K562 (cell line): ENCODE results near the gene MED13L. TPM values are rescaled to one million over a fixed set of nuclear protein-coding genes. Genes with fewer than 3 reads are reported as not detected.

Source experiments
- ATAC-seq: fragments of 200-7000 bp; cut with Tn5 transposase; 3 replicates; pipeline ENCODE4 v1.9.1; 2020; ENCODE audit warnings: moderate library complexity
- BruUV-seq: library from RNA; stranded (reverse); fragments of 400-500 nt; replicated peaks from 2 replicates; lab custom pipeline; 2021; lab: Mats Ljungman, UMichigan
- CTCF ChIA-PET: fragments of 300-600 bp; formaldehyde crosslinking; extraction: SDS; loops from one replicate; lab custom pipeline; 2021; ENCODE audit warnings: low intra/inter-chr PET ratio; lab: Yijun Ruan, JAX
- POLR2A ChIA-PET: fragments of 300-600, 350-650 bp; sonication (Branson Sonifier 250); formaldehyde crosslinking; extraction: SDS; loops from one replicate; lab custom pipeline; 2021; ENCODE audit warnings: antibody characterized with exemption, inconsistent platforms; lab: Yijun Ruan, JAX
- DNase-seq, 4 experiments: peaks; one replicate each; pipeline versions ENCODE4 v3.0.0 to v3.0.0-alpha.2; 2011 to 2018; ENCODE audit warnings: low spot score in 3 of 4, mixed read lengths in 3 of 4; ENCODE audit errors: extremely low read depth in 1 of 4
- FAIRE-seq: peaks from 2 replicates; lab custom pipeline; 2011; peaks lifted over from hg19 to GRCh38; lab: Jason Lieb, UNC
- H2AFZ ChIP-seq: 2 replicates; pipeline ENCODE4 v1.6.0; 2011; ENCODE audit warnings: low read depth, low read length, control low read depth, inconsistent platforms
- H3K27ac ChIP-seq: fragments of 200-600 bp; 3 replicates; pipeline ENCODE4 v1.8.0; 2011; ENCODE audit warnings: low read depth, mild to moderate bottlenecking, control low read depth, inconsistent platforms, low read length, moderate library complexity, mixed read lengths; ENCODE audit errors: extremely low read depth
- H3K27me3 ChIP-seq, 2 experiments: fragments of 300-600 bp in 1 of 2; 2 replicates in 1 of 2; 3 replicates in 1 of 2; pipeline versions ENCODE4 v1.6.0 to v1.8.0; 2011; ENCODE audit warnings: inconsistent platforms in 2 of 2, low read length in 2 of 2, mild to moderate bottlenecking in 1 of 2, mixed read lengths in 1 of 2, moderate library complexity in 1 of 2; ENCODE audit not compliant: control insufficient read depth in 2 of 2, insufficient read depth in 2 of 2
- H3K36me3 ChIP-seq: fragments of 300-600 bp; 3 replicates; pipeline ENCODE4 v1.8.0; 2011; ENCODE audit warnings: mild to moderate bottlenecking, low read length, inconsistent platforms; ENCODE audit not compliant: control insufficient read depth, insufficient read depth
- H3K4me1 ChIP-seq, 2 experiments: fragments of 200-600 bp in 1 of 2; replicated peaks in 1 of 2; 2 replicates in 1 of 2; 3 replicates in 1 of 2; pipeline versions ENCODE4 v1.5.1 to v1.8.0; 2011; ENCODE audit warnings: inconsistent platforms in 2 of 2, low read length in 2 of 2, mild to moderate bottlenecking in 1 of 2, mixed read lengths in 1 of 2, moderate library complexity in 1 of 2; ENCODE audit not compliant: control insufficient read depth in 2 of 2, insufficient read depth in 2 of 2
- H3K4me2 ChIP-seq: 2 replicates; pipeline ENCODE4 v1.6.1; 2011; ENCODE audit warnings: low read length, control low read depth, inconsistent platforms, mixed read lengths; ENCODE audit not compliant: insufficient read depth
- H3K4me3 ChIP-seq: fragments of 200-600 bp; sonication (generic), shearing (Covaris generic); 2 replicates; pipeline ENCODE4 v1.5.1; 2016; ENCODE audit warnings: control low read depth, inconsistent platforms
- H3K79me2 ChIP-seq: fragments of 200-600 bp; 3 replicates; pipeline ENCODE4 v1.8.0; 2011; ENCODE audit warnings: low read length, inconsistent platforms; ENCODE audit not compliant: control insufficient read depth, insufficient read depth
- H3K9ac ChIP-seq, 2 experiments: 2 replicates each; pipeline versions ENCODE4 v1.6.0 to v1.6.1; 2011; ENCODE audit warnings: low read depth in 2 of 2, low read length in 2 of 2, control low read depth in 1 of 2, inconsistent platforms in 1 of 2, mild to moderate bottlenecking in 1 of 2, mixed read lengths in 1 of 2; ENCODE audit not compliant: insufficient read depth in 1 of 2
- H3K9me1 ChIP-seq: one replicate; pipeline ENCODE4 v1.6.0; 2011; ENCODE audit warnings: inconsistent platforms, mild to moderate bottlenecking, low read length, moderate library complexity; ENCODE audit not compliant: control insufficient read depth, insufficient read depth
- H3K9me3 ChIP-seq: replicated peaks from 2 replicates; pipeline ENCODE4 v1.5.1; 2011; ENCODE audit warnings: low read depth, low read length, inconsistent platforms; ENCODE audit not compliant: control insufficient read depth, insufficient read depth
- H4K20me1 ChIP-seq: replicated peaks from 2 replicates; pipeline ENCODE4 v1.6.1; 2011; ENCODE audit warnings: low read length, inconsistent platforms, mixed read lengths; ENCODE audit not compliant: control insufficient read depth, insufficient read depth
- CBFA2T3 ChIP-seq: fragments of 450-650 bp; IDR thresholded peaks from 2 replicates; pipeline ENCODE4 v1.6.1; 2017
- MAFG ChIP-seq: fragments of 450-650 bp; conservative IDR thresholded peaks from 2 replicates; pipeline ENCODE4 v1.6.1; 2016; ENCODE audit warnings: missing genetic modification characterization, missing compliant biosample characterization
- MAFK ChIP-seq: IDR thresholded peaks from 2 replicates; pipeline ENCODE4 v1.6.1; 2011; ENCODE audit warnings: low read length, improper control_type of control experiment
- RAD21 ChIP-seq, 2 experiments: fragments of 250-450 bp in 1 of 2; fragments of 450-650 bp in 1 of 2; sonication (Bioruptor Pico) in 1 of 2; formaldehyde crosslinking in 1 of 2; IDR thresholded peaks in 1 of 2; conservative IDR thresholded peaks in 1 of 2; 2 replicates each; pipeline versions ENCODE4 v1.4.0 to v1.8.0; 2020 to 2022; ENCODE audit warnings: mild to moderate bottlenecking in 2 of 2, moderate library complexity in 1 of 2
- RBM34 ChIP-seq: fragments of 200-400 bp; formaldehyde crosslinking; IDR thresholded peaks from 2 replicates; pipeline ENCODE4 v1.6.1; 2018; ENCODE audit warnings: low read length, borderline replicate concordance; ENCODE audit not compliant: insufficient read depth
- RFX5 ChIP-seq: IDR thresholded peaks from 2 replicates; pipeline ENCODE4 v1.6.1; 2011; ENCODE audit warnings: low read depth, mild to moderate bottlenecking, improper control_type of control experiment, low read length
- SP2 ChIP-seq: IDR thresholded peaks from 2 replicates; pipeline ENCODE4 v1.6.1; 2011; ENCODE audit warnings: mild to moderate bottlenecking, low read depth, low read length, moderate library complexity; ENCODE audit not compliant: poor library complexity, severe bottlenecking; ENCODE audit errors: extremely low read depth
- ZNF780A ChIP-seq: fragments of 250-450 bp; sonication (Bioruptor Pico); IDR thresholded peaks from 2 replicates; pipeline ENCODE4 v1.5.0; 2021; ENCODE audit warnings: mild to moderate bottlenecking
- WGBS: fragments of 100-300 bp; shearing (Covaris generic); methylation state at CpG from one replicate; pipeline ENCODE4 v1.1.6; 2016; ENCODE audit warnings: low coverage, mixed read lengths; ENCODE audit not compliant: insufficient coverage; ENCODE audit errors: missing lambda C conversion rate; 5-methylcytosine and 5-hydroxymethylcytosine counted together
- in situ Hi-C: fragments of 300-500 bp; cut with MboI; formaldehyde crosslinking; loops from 4 replicates; pipeline ENCODE4 v1.15.0; 2018; ENCODE audit warnings: inconsistent platforms, mixed read lengths
- intact Hi-C: fragments of 100-400 bp; cut with micrococcal nuclease; formaldehyde crosslinking; loops from 2 replicates; pipeline ENCODE4 v1.14.2; 2022
- polyA plus RNA-seq, 8 experiments: library from polyadenylated mRNA; depleted of rRNA in 4 of 8; stranded (reverse) in 5 of 8; unstranded in 3 of 8; fragments of >200 nt; fragmentation: Nextera tagmentation in 2 of 8; fragmentation: Illumina TruSeq in 1 of 8; extraction: Ambion mirVana in 2 of 8; extraction: Trizol in 1 of 8; gene quantifications; 2 replicates each; pipeline versions ENCODE4 v1.2.1 to v1.2.3, GENCODE V29; 2011 to 2014; ENCODE audit warnings: inconsistent platforms in 1 of 8, missing spikeins in 1 of 8
- total RNA-seq, 7 experiments: library from RNA; depleted of rRNA in 6 of 7; stranded (reverse); fragments of >200 nt in 6 of 7; fragmentation: Illumina TruSeq in 2 of 7; extraction: Trizol in 2 of 7; gene quantifications; 2 replicates each; pipeline versions ENCODE4 v1.2.1 to v1.2.3, GENCODE V29; 2011 to 2021; ENCODE audit warnings: low replicate concordance in 1 of 7
- TF ChIP-seq, protein P1 (sequence below), 3 experiments: IDR thresholded peaks in 2 of 3; conservative IDR thresholded peaks in 1 of 3; 2 replicates each; pipeline ENCODE4 v1.5.1; 2011 to 2012; ENCODE audit warnings: low read length in 3 of 3, mild to moderate bottlenecking in 3 of 3, control low read depth in 2 of 3, improper control_type of control experiment in 1 of 3, inconsistent platforms in 1 of 3, low read depth in 1 of 3, mixed read lengths in 1 of 3, moderate library complexity in 1 of 3; ENCODE audit not compliant: insufficient read depth in 2 of 3

Gene MED13L
- total and polyA plus RNA-seq, 9 of the 15 experiments (the other 6 are each of a cell fraction or from before 2014, with no cell fraction given): 13.4 to 90.3 (median 36.9) TPM

DNA sequence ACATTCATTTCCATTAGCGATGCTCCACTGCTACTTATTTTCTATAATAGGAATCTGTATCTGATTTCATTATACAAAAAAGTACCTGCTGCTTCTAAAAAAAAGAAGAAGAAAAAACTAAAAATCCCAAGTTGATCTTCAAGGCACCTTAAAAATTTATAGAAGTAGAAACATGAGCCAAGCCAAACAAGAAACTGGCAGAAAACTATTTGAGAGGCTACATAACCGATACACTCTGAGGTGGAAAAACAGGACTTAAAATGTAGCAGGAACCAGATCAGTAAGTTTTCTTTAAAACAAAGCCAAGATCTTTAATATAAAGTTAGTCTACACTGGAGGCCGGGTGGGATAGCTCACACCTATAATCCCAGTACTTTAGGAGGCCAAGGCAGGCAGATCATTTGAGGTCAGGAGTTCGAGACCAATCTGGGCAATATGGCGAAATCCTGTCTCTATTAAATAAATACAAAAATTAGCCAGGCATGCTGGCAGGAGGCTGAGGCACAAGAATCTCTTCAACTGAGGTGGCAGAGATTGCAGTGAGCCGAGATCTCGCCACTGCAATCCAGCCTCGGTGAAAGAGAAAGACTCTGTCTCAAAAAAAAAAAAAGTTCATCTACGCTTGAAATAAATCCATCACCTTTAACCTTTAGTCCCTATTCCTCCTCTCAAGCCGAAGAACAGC lies 278.6 kb downstream of the MED13L start:
- no peaks in the 10 kb centered on the region for H3K27me3 ChIP-seq
- H3K9me3 ChIP-seq: no peaks in the 10 kb centered on the region
- POLR2A ChIA-PET: interaction anchor here (1.0 kb wide), 1 partner anchor 9 kb away, joined by 3 read pairs; no protein-coding TSS in a partner anchor
- H3K4me2 ChIP-seq: no peak overlapping the region
- ATAC-seq (no peak), DNase-seq (no peak), FAIRE-seq (no peak)
- WGBS: 80% methylated on average over 10 of the region's 10 CpGs
- no peak overlapping the region for H3K9ac ChIP-seq
- no peaks in the 10 kb centered on the region for H3K9me1 ChIP-seq
- H3K79me2 ChIP-seq: 0 out of 3 replicates have a peak, but pooled peaks cover 3% of the 10 kb centered on the region
- intact Hi-C loops: loop anchor here (5.0 to 10.0 kb wide), 2 partner anchors 238 to 596 kb away; no protein-coding TSS in a partner anchor
- no peaks in the 10 kb centered on the region for H3K4me1 ChIP-seq
- no peak overlapping the region for H3K27ac ChIP-seq
- BruUV-seq: no TSS peak
- in situ Hi-C loops: loop anchor here (25.0 kb wide), 1 partner anchor 688 kb away; no protein-coding TSS in a partner anchor
- CTCF ChIA-PET: interaction anchor here (0.6 to 1.3 kb wide), 3 partner anchors 237 to 698 kb away, joined by 3 to 8 read pairs (median 6); no protein-coding TSS in a partner anchor
- 0 out of 2 replicates have a peak, but pooled peaks cover 4% of the 10 kb centered on the region for H4K20me1 ChIP-seq
- H2AFZ ChIP-seq: no peak overlapping the region
- no peak overlapping the region for H3K4me3 ChIP-seq
- peaks cover 63% of the 10 kb centered on the region for H3K36me3 ChIP-seq
- TF ChIP-seq ZNF780A (CRISPR knock-in tag): no peak

DNA sequence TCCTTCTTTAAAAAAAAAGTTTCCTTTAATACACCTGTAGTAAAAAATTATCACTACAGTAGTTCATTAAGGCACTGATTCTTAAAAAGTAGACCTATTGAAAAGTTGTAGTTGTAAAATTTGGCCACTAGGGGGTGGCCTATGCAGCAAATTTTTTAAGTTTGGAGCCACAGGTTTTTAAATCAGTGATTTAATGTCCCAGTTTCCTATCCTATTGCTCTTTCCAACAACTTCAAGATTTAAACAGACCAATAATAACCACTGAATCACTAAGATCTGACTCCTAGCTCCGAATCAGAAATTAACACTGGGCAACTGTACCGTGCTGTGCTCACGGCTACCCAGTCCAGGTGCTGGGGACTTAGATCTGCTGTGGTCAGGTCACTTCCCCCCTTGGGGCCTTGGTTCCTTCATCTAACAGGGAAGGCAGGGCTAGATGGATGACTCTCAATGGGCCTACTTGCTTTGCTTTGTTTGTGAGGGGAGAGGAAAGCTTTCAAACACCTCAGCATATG lies 279.3 kb downstream of the MED13L start:
- WGBS: 61% methylated on average over 3 of the region's 3 CpGs
- no peak overlapping the region for H3K9ac ChIP-seq
- no peak overlapping the region for H3K27ac ChIP-seq
- H2AFZ ChIP-seq: no peak overlapping the region
- 0 out of 3 replicates have a peak, but pooled peaks cover 3% of the 10 kb centered on the region for H3K79me2 ChIP-seq
- no TSS peak for BruUV-seq
- FAIRE-seq (peak; percentile 70), DNase-seq (peak; percentile 31 to 53 (median 31)), ATAC-seq (peak; percentile 50)
- peaks cover 66% of the 10 kb centered on the region for H3K36me3 ChIP-seq
- CTCF ChIA-PET: interaction anchor here (1.1 to 1.3 kb wide), 4 partner anchors 238 to 885 kb away, joined by 3 to 8 read pairs (median 4); no protein-coding TSS in a partner anchor
- no peaks in the 10 kb centered on the region for H3K27me3 ChIP-seq
- no peaks in the 10 kb centered on the region for H3K9me3 ChIP-seq
- POLR2A ChIA-PET: no interaction called here
- no peaks in the 10 kb centered on the region for H3K9me1 ChIP-seq
- H3K4me3 ChIP-seq: no peak overlapping the region
- intact Hi-C loops: loop anchor here (5.0 to 10.0 kb wide), 2 partner anchors 239 to 597 kb away; no protein-coding TSS in a partner anchor
- H3K4me1 ChIP-seq: no peaks in the 10 kb centered on the region
- H4K20me1 ChIP-seq: 0 out of 2 replicates have a peak, but pooled peaks cover 4% of the 10 kb centered on the region
- in situ Hi-C loops: loop anchor here (25.0 kb wide), 1 partner anchor 689 kb away; no protein-coding TSS in a partner anchor
- H3K4me2 ChIP-seq: no peak overlapping the region
- TF ChIP-seq RBM34 (no peak), RAD21 (CRISPR knock-in tag; conservative IDR thresholded peaks at IDR 0.05 in 1 of 2, IDR thresholded peaks at IDR 0.05 in 1 of 2) (peak; percentile 60 to 65), RFX5 (no peak), MAFK (no peak), SP2 (no peak), MAFG (tag) (no peak), CBFA2T3 (no peak)
- TF ChIP-seq, protein P1, sequence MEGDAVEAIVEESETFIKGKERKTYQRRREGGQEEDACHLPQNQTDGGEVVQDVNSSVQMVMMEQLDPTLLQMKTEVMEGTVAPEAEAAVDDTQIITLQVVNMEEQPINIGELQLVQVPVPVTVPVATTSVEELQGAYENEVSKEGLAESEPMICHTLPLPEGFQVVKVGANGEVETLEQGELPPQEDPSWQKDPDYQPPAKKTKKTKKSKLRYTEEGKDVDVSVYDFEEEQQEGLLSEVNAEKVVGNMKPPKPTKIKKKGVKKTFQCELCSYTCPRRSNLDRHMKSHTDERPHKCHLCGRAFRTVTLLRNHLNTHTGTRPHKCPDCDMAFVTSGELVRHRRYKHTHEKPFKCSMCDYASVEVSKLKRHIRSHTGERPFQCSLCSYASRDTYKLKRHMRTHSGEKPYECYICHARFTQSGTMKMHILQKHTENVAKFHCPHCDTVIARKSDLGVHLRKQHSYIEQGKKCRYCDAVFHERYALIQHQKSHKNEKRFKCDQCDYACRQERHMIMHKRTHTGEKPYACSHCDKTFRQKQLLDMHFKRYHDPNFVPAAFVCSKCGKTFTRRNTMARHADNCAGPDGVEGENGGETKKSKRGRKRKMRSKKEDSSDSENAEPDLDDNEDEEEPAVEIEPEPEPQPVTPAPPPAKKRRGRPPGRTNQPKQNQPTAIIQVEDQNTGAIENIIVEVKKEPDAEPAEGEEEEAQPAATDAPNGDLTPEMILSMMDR (IDR thresholded peaks at IDR 0.05 in 2 of 3, conservative IDR thresholded peaks at IDR 0.05 in 1 of 3; ENCODE audit: insufficient read depth in 2 of 3, low read depth in 1 of 3, low read length in 3 of 3): peak; percentile 36 to 77 (median 60); a peak in 4 of 6 replicates
